ENCODE data around the gene TBC1D5. TPM values are rescaled to one million over a fixed set of nuclear protein-coding genes. Genes with fewer than 3 reads are reported as not detected.

Gene TBC1D5
- total RNA-seq, 1 experiment from 2014 or later: 43.3 TPM

DNA sequence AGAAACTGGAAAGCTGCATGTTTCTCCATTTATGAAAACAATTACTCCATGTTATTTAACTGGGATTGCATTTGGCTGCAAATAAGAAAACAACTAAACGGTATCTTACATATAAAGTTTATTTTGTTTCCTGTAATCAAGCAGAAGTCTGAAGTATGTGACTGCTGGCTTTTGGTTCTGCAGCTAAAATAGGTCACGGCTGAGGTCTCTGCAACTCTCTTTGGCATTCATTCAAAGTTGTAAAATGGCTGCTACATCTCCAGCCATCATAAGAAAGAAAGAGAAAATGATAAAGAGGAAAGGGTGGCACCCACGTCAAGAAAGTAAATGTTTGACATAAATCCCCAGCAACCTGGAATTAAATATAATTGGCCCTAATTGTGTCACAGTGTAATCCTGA is 406.1 kb downstream of the TBC1D5 start:
- peaks cover 10% of the 10 kb centered on the region for H3K36me3 Mint-ChIP-seq (ENCODE audit: insufficient read depth, unreplicated experiment)
- H3K4me3 Mint-ChIP-seq (ENCODE audit: unreplicated experiment): no peak overlapping the region
- TF ChIP-seq, protein P1, sequence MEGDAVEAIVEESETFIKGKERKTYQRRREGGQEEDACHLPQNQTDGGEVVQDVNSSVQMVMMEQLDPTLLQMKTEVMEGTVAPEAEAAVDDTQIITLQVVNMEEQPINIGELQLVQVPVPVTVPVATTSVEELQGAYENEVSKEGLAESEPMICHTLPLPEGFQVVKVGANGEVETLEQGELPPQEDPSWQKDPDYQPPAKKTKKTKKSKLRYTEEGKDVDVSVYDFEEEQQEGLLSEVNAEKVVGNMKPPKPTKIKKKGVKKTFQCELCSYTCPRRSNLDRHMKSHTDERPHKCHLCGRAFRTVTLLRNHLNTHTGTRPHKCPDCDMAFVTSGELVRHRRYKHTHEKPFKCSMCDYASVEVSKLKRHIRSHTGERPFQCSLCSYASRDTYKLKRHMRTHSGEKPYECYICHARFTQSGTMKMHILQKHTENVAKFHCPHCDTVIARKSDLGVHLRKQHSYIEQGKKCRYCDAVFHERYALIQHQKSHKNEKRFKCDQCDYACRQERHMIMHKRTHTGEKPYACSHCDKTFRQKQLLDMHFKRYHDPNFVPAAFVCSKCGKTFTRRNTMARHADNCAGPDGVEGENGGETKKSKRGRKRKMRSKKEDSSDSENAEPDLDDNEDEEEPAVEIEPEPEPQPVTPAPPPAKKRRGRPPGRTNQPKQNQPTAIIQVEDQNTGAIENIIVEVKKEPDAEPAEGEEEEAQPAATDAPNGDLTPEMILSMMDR (IDR thresholded peaks at IDR 0.05; ENCODE audit: unreplicated experiment): no peak
- intact Hi-C loops (cut with micrococcal nuclease): no loop called here
- H3K27me3 Mint-ChIP-seq (ENCODE audit: insufficient read depth, unreplicated experiment): no peaks in the 10 kb centered on the region
- H3K27ac Mint-ChIP-seq (ENCODE audit: low read depth, unreplicated experiment): no peak overlapping the region
- ChIA-PET CTCF (interaction anchor here (0.6 kb wide), 1 partner anchor 1052 kb away, joined by 3 read pairs; no protein-coding TSS in a partner anchor), POLR2A (no interaction called here)
- no peaks in the 10 kb centered on the region for H3K9me3 Mint-ChIP-seq (ENCODE audit: unreplicated experiment)
- no peaks in the 10 kb centered on the region for H3K4me1 Mint-ChIP-seq (ENCODE audit: insufficient read depth, unreplicated experiment)
- no peak for DNase-seq (ENCODE audit: unreplicated experiment)
- no TSS peak for BruUV-seq (replicated peaks)

DNA sequence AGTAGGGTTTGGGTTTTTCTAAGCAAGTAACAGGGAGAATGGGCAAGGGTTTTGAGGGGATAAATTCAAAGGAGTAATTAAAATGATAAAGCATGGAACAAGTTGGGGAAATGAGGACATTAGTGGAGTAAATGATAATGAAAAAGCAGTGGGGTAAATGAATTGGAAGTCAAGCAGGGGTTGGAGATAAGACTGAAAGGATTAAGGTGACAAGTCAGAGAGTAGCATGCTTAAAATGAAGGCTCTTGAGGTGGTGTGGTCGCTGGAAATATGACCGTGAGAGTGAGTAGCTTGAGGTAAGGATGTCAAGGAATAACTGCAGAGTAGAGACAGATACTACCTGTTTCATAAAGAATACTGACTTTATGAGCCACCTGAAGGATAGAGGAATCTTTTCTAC is 408.5 kb downstream of the TBC1D5 start:
- H3K27ac Mint-ChIP-seq (ENCODE audit: low read depth, unreplicated experiment): no peak overlapping the region
- no peaks in the 10 kb centered on the region for H3K9me3 Mint-ChIP-seq (ENCODE audit: unreplicated experiment)
- intact Hi-C loops (cut with micrococcal nuclease): no loop called here
- TF ChIP-seq, protein P1 (IDR thresholded peaks at IDR 0.05; ENCODE audit: unreplicated experiment): no peak
- ChIA-PET CTCF (no interaction called here), POLR2A (no interaction called here)
- no peaks in the 10 kb centered on the region for H3K4me1 Mint-ChIP-seq (ENCODE audit: insufficient read depth, unreplicated experiment)
- BruUV-seq (replicated peaks): no TSS peak
- H3K36me3 Mint-ChIP-seq (ENCODE audit: insufficient read depth, unreplicated experiment): peaks cover 10% of the 10 kb centered on the region
- no peaks in the 10 kb centered on the region for H3K27me3 Mint-ChIP-seq (ENCODE audit: insufficient read depth, unreplicated experiment)
- no peak for DNase-seq (ENCODE audit: unreplicated experiment)
- no peak overlapping the region for H3K4me3 Mint-ChIP-seq (ENCODE audit: unreplicated experiment)

DNA sequence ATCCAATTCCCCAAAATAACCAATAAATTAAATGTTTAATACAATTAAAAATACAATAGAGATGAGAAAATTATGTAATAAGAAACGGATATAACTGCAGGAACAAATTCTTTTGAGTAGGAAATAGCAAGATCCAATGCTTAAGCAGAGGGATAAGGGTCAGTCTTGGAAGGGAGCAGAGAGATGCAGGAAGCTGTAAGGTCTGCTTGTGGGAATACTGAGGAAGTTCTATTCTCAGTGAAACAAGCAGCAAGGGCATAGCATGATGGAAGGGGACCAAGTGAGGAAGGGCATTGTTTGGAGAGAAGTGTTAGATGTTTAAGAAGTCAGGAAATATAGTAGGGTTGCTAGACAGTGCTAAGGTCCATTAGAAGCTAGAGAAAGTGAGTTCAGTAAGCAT is 409.0 kb downstream of the TBC1D5 start:
- TF ChIP-seq, protein P1 (IDR thresholded peaks at IDR 0.05; ENCODE audit: unreplicated experiment): no peak
- intact Hi-C loops (cut with micrococcal nuclease): no loop called here
- no TSS peak for BruUV-seq (replicated peaks)
- POLR2A ChIA-PET: no interaction called here
- Mint-ChIP-seq H3K36me3 (ENCODE audit: insufficient read depth, unreplicated experiment) (peaks cover 10% of the 10 kb centered on the region), H3K27ac (ENCODE audit: low read depth, unreplicated experiment) (no peak overlapping the region), H3K4me1 (ENCODE audit: insufficient read depth, unreplicated experiment) (no peaks in the 10 kb centered on the region), H3K27me3 (ENCODE audit: insufficient read depth, unreplicated experiment) (no peaks in the 10 kb centered on the region), H3K4me3 (ENCODE audit: unreplicated experiment) (no peak overlapping the region), H3K9me3 (ENCODE audit: unreplicated experiment) (no peaks in the 10 kb centered on the region)
- no peak for DNase-seq (ENCODE audit: unreplicated experiment)
- CTCF ChIA-PET: interaction anchor here (0.7 kb wide), 1 partner anchor 67 kb away, joined by 3 read pairs; no protein-coding TSS in a partner anchor

DNA sequence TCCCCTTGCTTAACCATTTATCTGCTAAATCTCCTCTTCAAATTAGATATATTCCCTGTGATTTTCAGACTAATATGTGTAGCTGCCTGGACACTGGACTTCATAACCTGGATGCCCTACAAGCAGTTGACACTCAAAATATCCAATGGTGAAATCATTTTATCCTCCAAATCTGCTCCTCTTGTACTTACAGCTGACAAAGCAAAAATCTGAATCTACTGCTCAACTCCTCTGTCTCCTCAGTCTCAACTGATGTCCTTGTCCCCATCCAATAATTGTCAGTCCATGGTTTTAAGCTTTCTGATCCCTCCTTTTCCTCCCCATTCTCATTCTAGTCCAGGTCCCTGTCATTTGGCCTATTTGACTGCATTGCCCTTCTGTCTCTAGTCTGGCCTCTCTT is 411.8 kb downstream of the TBC1D5 start:
- Mint-ChIP-seq H3K27me3 (ENCODE audit: insufficient read depth, unreplicated experiment) (no peaks in the 10 kb centered on the region), H3K36me3 (ENCODE audit: insufficient read depth, unreplicated experiment) (no peaks in the 10 kb centered on the region), H3K9me3 (ENCODE audit: unreplicated experiment) (no peaks in the 10 kb centered on the region), H3K4me3 (ENCODE audit: unreplicated experiment) (no peak overlapping the region), H3K4me1 (ENCODE audit: insufficient read depth, unreplicated experiment) (no peaks in the 10 kb centered on the region), H3K27ac (ENCODE audit: low read depth, unreplicated experiment) (no peak overlapping the region)
- ChIA-PET CTCF (no interaction called here), POLR2A (no interaction called here)
- TF ChIP-seq, protein P1 (IDR thresholded peaks at IDR 0.05; ENCODE audit: unreplicated experiment): no peak
- intact Hi-C loops (cut with micrococcal nuclease): no loop called here
- DNase-seq (ENCODE audit: unreplicated experiment): no peak
- no TSS peak for BruUV-seq (replicated peaks)
